ENCODE results near the gene SLC32A1. TPM values are rescaled to one million over a fixed set of nuclear protein-coding genes. Genes with fewer than 3 reads are reported as not detected.

Gene SLC32A1
- not detected for total RNA-seq
- polyA plus RNA-seq (2013, experiment 1 of 2): not detected
- polyA plus RNA-seq (2013, experiment 2 of 2): not detected
- 0 to 3.1 (median 0) reads per million in 172 experiments for total RNA-seq

- no peak for TF ChIP-seq CTCF (IDR thresholded peaks at IDR 0.05)
- Mint-ChIP-seq H3K27ac (peak within 1 kb of the TSS; percentile 10), H3K27me3 (peaks cover 86% of the 10 kb centered on the region), H3K9me3 (no peaks in the 10 kb centered on the region), H3K4me1 (ENCODE audit: low read depth) (peaks cover 41% of the 10 kb centered on the region), H3K4me3 (peak within 1 kb of the TSS; percentile 13), H3K36me3 (ENCODE audit: low read depth) (no peaks in the 10 kb centered on the region)
- intact Hi-C loops (cut with DNase I, micrococcal nuclease): no loop called here
- no peaks in the 10 kb centered on the region for H3K36me3 ChIP-seq (ENCODE audit: insufficient read depth, low read length)
- no peak within 1 kb of the TSS for H3K4me3 ChIP-seq (ENCODE audit: low read length)
- ATAC-seq (ENCODE audit: poor library complexity): no peak
- peaks cover 57% of the 10 kb centered on the region for H3K4me1 ChIP-seq (ENCODE audit: insufficient read depth, low read length)
- ChIA-PET CTCF (no interaction called here), POLR2A (interaction anchor here (1.1 kb wide), 1 partner anchor 24 kb away, joined by 3 read pairs; no protein-coding TSS in a partner anchor)
- H3K27ac ChIP-seq (ENCODE audit: low read depth in 1 of 2, low read length in 2 of 2): no peak within 1 kb of the TSS
- peaks cover 0 to 54% of the 10 kb centered on the region in 2 experiments for H3K9me3 ChIP-seq (ENCODE audit: control insufficient read depth in 1 of 2, insufficient read depth in 1 of 2, low read length in 2 of 2)
- DNase-seq: peak in 2 of 14 experiments; percentile 20 to 43
- H3K27me3 ChIP-seq (ENCODE audit: control insufficient read depth in 1 of 2, insufficient read depth in 2 of 2, low read length in 2 of 2): peaks cover 86 to 91% of the 10 kb centered on the region in 2 experiments
Measured at GRCh38 chr20:38723848-38724625, at the start of gene SLC32A1. Gene SLC32A1, plus strand, starts transcription at chr20:38724486. Its CDS starts 239 bp downstream, at chr20:38724725.

- ATAC-seq (ENCODE audit: poor library complexity): no peak
- Mint-ChIP-seq H3K36me3 (ENCODE audit: low read depth) (no peaks in the 10 kb centered on the region), H3K9me3 (no peaks in the 10 kb centered on the region), H3K27me3 (peaks cover 51% of the 10 kb centered on the region), H3K4me3 (peak overlapping the region; percentile 45), H3K27ac (no peak overlapping the region), H3K4me1 (ENCODE audit: low read depth) (peaks cover 8% of the 10 kb centered on the region)
- ChIA-PET CTCF (no interaction called here), POLR2A (no interaction called here)
- no peak overlapping the region for H3K4me3 ChIP-seq (ENCODE audit: low read length)
- H3K4me1 ChIP-seq (ENCODE audit: insufficient read depth, low read length): peaks cover 14% of the 10 kb centered on the region
- intact Hi-C loops (cut with DNase I, micrococcal nuclease): no loop called here
- TF ChIP-seq CTCF (IDR thresholded peaks at IDR 0.05): no peak
- peaks cover 27 to 48% of the 10 kb centered on the region in 2 experiments for H3K27me3 ChIP-seq (ENCODE audit: control insufficient read depth in 1 of 2, insufficient read depth in 2 of 2, low read length in 2 of 2)
- peaks cover 0 to 3% of the 10 kb centered on the region in 2 experiments for H3K9me3 ChIP-seq (ENCODE audit: control insufficient read depth in 1 of 2, insufficient read depth in 1 of 2, low read length in 2 of 2)
- no peak for DNase-seq
- no peak overlapping the region for H3K27ac ChIP-seq (ENCODE audit: low read depth in 1 of 2, low read length in 2 of 2)
- no peaks in the 10 kb centered on the region for H3K36me3 ChIP-seq (ENCODE audit: insufficient read depth, low read length)
Measured at GRCh38 chr20:38674765-38675133, 49.5 kb upstream of the SLC32A1 start.

GRCh38 chr20:38676576-38676975, 47.7 kb upstream of the SLC32A1 start:
- Histone ChIP-seq H3K4me1 (ENCODE audit: insufficient read depth, low read length) (peaks cover 14% of the 10 kb centered on the region), H3K36me3 (ENCODE audit: insufficient read depth, low read length) (no peaks in the 10 kb centered on the region), H3K4me3 (ENCODE audit: low read length) (no peak overlapping the region), H3K27ac (ENCODE audit: low read depth in 1 of 2, low read length in 2 of 2) (no peak overlapping the region), H3K27me3 (ENCODE audit: control insufficient read depth in 1 of 2, insufficient read depth in 2 of 2, low read length in 2 of 2) (peaks cover 27 to 38% of the 10 kb centered on the region in 2 experiments), H3K9me3 (ENCODE audit: control insufficient read depth in 1 of 2, insufficient read depth in 1 of 2, low read length in 2 of 2) (peaks cover 0 to 3% of the 10 kb centered on the region in 2 experiments)
- H3K4me3 Mint-ChIP-seq: no peak overlapping the region
- peaks cover 8% of the 10 kb centered on the region for H3K4me1 Mint-ChIP-seq (ENCODE audit: low read depth)
- ChIA-PET POLR2A (no interaction called here), CTCF (no interaction called here)
- H3K36me3 Mint-ChIP-seq (ENCODE audit: low read depth): no peaks in the 10 kb centered on the region
- no peak for TF ChIP-seq CTCF (IDR thresholded peaks at IDR 0.05)
- H3K27ac Mint-ChIP-seq: no peak overlapping the region
- intact Hi-C loops (cut with DNase I, micrococcal nuclease): no loop called here
- H3K9me3 Mint-ChIP-seq: peaks cover 2% of the 10 kb centered on the region
- H3K27me3 Mint-ChIP-seq: peaks cover 53% of the 10 kb centered on the region
- ATAC-seq (ENCODE audit: poor library complexity) (no peak), DNase-seq (no peak)

Data from CD4-positive, alpha-beta T cell (primary cell).